Cerebellar cortex (tissue), 1 donor: ENCODE data around the gene MYL2.
"Not testable (repeated sequence)": the region's sequence is repeated elsewhere in the genome, so short reads cannot be mapped to it uniquely, and the experiment has no call there.

Source experiments
- DNase-seq: peaks from one replicate; pipeline ENCODE4 v3.0.0-alpha.2; 2015; ENCODE audit warnings: low spot score

Gene MYL2, protein sequence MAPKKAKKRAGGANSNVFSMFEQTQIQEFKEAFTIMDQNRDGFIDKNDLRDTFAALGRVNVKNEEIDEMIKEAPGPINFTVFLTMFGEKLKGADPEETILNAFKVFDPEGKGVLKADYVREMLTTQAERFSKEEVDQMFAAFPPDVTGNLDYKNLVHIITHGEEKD

DNA sequence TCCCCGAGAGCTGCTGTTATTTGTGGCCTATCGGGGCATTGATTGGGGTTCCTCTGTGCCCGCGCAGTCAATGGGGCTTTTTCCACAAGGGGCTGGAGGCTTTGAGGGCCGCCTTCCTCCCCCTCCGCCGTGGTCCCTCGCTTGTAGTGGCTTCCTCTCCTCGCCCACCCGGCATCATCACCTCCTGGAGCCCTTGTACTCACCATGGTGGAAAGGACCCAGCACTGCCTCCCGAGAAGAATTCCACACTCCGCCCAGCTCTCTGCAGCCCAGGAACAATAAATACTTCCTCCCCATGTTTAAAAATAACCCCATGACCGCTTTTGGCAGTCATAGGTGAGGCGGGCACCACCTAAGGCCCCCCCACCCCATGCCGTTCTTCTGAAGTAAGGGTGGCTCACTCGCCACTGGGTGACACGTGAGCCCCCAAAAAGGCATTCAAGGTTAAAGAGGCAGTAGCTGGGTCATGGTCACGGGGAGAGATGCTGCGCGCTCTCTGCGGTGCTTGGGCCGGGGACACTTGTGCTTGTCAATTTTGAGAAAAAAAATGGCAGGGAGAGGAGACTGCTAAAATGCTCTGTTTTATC is at the start of gene MYL2:
TSS of gene MYL2 (minus strand) at position 256 of the 587 bp plus-strand sequence. CDS start at position 206, 50 bp downstream.
- DNase-seq = no peak

DNA sequence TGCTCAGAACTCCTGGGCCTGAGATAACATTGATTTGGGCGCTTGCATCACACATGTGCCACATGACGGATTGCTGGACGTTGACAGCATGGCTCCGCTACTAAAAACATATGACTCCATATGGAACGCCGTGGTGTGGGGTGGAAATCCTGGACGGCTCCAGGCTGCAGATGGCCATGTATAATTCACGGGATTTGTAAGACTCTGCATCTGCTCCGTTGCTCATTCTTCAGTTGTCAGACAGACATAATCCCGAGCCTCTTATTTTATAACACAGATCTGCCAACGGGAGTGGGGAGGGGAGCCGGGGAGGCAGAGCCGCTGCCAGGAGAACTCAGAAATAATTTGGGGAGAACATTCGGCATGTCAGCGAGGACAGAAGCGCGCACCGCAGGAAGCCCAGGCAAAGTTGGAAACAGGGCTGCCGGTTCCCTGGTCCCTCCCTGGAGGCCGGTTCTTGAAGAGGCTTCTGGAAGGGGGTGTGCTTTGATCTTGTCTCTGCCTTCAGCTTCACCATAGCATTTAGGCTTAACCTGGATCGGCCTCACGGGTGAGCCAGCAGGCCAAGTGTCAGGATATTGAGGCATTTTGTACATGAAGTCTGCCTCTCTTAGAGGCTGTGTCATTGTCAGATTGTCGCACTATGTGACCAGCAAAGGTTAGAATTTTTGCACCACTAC is 45.8 kb upstream of the MYL2 start:
- peak; percentile 78 for DNase-seq

DNA sequence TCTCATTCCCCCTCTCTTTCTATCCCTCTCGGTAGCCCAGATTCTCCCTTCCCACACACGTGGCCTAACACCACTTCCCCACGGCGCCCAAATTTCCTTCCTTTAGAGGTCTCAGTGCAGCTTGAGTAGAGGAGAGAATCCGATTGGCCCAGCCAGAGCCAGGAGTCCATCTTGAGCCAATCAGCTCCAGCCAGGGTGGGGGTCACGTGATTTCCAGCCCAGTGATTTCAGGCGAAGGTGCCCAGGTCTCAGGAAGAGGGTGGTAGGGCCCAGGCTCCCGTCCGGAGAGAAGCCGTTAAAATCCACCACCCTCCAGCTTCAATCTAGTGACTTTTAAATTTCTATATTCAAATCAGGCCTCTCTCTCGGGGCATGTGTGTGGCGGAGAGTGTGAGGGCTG is 45.2 kb upstream of the MYL2 start:
- peak; percentile 35 for DNase-seq

DNA sequence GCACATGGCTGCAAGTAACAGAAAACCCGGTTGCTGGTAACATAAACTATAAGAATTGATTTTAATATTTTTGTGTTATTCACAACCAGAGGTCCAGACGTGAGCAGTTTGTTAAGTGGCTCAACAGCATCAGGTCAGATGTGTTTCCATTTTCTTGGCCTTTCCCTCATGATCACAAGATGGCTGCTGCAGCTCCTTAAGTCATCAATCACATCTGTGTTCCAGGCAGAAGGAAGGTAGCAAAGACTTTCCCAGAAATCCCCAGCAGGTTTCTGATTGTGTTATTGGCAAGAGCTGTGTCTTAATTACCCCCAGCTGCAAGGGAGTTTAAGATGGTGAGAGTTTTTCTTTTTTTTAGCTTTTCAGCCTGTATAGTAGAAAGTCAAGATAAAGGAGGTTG is 40.4 kb upstream of the MYL2 start:
- no peak for DNase-seq

DNA sequence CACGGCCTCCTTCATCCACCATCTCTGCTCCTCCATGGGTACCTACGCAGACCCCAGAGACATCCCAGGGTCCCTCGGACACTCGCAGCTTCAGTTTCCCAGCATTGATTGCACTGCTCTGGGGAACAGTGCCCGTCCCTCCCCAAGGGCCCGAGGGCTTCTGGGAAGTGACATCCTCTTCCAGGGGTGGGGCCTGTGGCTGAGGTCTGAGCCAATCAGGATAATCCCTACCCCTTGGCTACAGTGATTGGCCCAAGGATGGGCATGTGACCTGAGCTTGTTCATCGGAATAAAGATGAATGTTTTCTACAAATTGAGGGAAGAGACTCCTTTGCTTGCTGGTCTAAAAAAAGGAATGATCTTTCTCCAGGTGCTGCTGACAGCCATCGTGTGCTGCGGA is 37.3 kb upstream of the MYL2 start:
- no peak for DNase-seq

DNA sequence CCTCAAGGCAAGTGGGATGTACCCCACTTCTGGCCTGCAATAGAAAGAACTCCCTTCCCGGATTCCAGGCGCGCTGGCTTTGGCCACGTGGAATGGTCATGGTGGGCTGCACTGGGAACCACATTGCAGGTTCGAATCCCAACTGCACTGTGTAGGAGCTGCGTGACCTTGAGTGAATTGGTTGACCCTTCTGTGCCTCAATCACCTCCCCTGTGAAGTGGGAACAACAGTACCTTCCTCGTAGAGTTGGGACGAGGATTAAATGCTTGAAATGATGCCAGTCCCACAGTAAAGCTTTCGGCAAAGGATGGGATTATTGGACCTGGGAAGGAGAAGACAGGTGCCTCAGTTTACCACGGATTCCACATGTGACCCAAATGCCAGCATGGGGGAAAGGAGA is 36.8 kb upstream of the MYL2 start:
- DNase-seq = no peak

DNA sequence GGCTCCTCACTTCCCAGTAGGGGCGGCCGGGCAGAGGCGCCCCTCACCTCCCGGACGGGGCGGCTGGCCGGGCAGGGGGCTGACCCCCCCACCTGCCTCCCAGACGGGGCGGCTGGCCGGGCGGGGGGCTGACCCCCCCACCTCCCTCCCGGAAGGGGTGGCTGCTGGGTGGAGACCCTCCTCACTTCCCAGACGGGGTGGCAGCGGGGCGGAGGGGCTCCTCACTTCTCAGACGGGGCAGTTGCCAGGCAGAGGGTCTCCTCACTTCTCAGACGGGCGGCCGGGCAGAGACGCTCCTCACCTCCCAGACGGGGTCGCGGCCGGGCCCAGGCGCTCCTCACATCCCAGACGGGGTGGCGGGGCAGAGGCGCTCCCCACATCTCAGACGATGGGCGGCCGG is 30.5 kb upstream of the MYL2 start:
- DNase-seq = not testable (repeated sequence)

DNA sequence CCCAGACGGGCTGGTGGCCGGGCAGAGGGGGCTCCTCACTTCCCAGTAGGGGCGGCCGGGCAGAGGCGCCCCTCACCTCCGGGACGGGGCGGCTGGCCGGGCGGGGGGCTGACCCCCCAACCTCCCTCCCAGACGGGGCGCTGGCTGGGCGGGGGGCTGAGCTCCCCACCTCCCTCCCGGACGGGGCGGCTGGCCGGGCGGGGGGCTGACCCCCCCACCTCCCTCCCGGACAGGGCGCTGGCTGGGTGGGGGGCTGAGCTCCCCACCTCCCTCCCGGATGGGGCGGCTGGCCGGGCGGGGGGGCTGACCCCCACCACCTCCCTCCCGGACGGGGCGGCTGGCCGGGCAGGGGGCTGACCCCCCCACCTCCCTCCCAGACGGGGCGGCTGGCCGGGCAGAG is 30.1 kb upstream of the MYL2 start:
- DNase-seq = not testable (repeated sequence)

DNA sequence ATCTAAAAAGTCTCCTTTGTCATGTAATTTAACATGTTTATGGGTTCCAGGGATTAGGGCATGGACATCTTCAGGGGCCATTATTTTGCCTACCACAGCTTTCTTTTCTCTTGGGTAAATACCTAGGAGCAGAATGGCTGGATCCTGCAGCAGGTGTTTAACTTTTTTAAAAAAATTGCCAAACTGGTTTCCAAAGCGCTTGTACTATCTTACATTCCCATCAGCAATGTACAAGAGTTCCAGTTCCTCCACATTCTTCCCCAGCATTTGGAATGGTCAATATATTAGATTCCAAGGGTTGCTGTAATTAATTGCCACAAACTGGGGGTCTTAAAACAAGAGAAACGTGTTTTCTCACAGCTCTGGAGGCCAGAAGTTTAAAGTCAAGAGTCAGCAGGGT is 27.7 kb upstream of the MYL2 start:
- DNase-seq = no peak

DNA sequence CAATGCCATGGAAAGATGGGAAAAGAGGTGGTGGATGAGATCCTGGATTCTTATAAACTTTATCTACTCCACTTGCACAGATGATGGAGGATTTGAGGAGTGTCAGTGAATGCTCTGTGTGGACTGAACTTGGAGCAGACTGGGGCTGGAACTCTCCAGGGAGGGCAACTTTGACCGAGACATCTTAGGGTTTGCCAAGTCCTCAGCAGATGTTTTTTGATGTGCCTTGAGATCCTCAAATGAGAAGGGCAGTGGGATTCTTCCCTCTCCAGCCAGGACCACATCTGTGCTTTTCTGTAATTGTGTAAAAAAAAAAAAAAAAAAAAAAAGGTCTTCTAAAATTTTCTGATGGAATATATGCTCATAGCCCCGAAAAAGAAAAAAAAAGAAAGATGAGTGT is 23.0 kb upstream of the MYL2 start:
- no peak for DNase-seq

DNA sequence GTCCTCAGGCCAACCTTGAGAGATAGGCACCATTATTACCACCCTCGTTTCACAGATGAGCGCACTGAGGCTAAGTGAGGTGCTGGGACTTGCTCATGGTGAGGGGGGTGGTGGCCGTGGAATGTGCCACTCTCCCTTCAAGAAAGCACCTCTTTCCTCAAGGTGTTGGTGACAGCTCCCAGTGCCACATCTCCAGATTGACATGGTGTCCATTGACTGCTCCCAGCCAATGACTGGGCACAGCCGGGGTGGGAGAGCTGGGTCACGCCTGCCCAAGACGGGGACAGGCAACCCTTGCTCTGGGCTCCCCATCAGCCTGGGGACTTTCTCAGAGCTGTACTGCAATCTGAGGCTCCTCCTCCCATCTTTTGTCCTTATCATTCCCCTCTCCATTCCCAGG is 21.0 kb upstream of the MYL2 start:
- DNase-seq = no peak

DNA sequence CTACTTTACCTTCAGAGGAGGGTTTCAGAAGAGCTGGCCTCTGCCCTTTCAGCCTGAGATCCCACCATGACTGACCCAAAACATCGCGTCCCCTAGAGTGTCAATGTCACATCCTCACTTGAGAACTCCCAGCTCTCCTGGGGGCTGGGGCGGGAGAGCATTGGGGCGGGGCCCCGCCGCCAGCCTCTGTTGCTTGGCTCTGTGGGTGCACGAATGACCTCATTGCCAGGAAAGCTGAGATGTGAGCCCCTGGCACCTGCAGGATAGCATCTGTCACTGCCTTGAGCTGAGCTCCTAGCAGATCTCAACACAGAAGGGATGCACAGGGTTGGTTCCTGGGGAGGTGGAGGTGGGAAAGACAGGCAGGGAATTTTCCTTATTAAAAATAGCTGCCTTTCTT is 20.6 kb upstream of the MYL2 start:
- DNase-seq = no peak

DNA sequence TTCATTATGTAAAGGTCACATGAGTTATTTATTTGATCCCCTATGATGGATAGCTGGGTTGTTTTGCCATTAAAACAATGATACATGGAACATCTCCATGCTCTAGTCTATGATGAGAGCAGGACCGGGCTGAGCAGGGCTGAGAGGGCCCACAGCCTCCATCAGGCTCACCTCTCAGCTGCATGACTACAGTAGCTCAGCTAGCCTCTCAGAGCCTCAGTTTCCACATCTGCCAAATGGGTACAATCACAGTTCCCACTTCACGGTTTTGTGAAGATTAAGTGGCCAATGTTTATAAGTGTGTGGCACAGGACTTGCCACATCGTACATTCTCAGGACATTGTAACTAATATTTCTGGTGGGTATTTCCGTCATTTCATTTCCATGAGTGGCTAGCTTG is 19.9 kb upstream of the MYL2 start:
- no peak for DNase-seq

DNA sequence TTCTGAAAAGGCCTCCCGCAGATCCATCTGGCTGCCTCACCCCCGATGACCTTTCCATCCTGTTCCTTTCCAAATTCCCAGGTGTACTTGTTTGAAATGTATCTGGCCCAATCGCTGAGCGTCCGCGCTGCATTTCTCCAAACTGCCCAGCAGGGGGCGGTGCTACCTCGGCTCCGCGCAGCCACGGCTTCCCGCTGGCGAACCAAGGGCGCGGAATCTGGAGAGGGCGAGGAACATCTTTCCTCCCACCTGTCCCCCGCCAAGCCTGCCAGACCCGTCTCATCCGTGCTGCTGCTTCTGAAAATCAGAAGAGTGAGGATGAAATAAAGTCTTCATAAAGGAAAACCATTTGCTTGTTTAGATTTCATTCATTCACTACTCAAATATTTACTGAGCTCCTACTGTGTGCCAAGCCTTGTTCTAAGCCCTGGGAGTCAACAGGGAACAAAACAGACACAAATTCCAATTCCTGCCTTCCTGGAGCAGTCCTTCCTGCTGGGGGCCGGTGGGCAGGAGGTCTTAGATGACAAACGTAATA is 16.8 kb upstream of the MYL2 start:
- DNase-seq = peak; percentile 91

DNA sequence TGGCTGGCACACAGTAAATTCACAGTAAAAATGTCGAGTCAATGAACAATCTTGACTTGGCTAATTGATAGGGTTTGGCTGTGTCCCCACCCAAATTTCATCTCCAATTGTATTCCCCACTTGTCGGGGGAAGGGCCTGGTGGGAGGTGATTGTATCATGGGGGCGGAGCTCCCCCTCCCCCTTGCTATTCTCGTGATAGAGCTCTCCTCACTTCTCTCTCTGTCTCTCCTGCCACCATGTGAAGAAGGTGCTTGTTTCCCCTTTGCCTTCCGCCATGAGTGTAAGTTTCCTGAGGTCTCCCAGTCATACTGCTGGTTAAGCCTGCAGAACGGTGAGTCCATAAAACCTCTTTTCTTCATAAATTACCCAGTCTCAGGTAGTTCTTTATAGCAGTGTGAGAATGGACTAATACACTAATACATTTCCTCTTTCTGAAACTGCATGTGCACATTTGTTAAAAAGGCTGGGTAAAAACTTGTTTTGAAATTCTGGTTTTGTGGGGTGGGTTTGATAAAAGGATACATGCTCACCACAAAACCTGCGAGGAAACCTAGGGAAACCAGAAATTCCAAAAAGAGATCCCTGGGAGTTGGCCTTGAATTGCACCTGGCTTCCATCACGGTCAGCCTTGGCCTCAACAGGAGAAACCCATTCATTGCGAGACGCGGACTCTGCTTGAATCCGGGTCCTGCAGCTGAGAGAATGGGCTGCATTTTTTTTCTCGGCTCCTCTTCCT is 16.2 kb upstream of the MYL2 start:
- DNase-seq = no peak

DNA sequence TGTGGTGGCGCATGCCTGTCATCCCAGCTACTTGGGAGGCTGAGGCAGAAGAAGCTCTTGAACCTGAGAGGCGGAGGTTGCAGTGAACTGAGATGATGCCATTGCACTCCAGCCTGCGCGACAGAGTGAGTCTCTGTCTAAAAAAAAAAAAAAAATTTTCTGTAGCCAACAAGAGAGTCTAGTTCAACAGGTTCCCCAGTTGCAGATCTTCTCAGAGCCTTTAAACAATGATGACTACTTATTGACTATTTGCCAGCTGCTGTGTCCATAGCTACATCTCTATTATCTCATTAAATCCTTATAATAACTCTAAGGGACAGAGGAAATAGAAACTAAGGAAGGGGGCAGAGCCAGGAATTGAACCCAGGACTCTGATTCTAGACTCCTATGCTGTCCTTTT is 15.2 kb upstream of the MYL2 start:
- no peak for DNase-seq

DNA sequence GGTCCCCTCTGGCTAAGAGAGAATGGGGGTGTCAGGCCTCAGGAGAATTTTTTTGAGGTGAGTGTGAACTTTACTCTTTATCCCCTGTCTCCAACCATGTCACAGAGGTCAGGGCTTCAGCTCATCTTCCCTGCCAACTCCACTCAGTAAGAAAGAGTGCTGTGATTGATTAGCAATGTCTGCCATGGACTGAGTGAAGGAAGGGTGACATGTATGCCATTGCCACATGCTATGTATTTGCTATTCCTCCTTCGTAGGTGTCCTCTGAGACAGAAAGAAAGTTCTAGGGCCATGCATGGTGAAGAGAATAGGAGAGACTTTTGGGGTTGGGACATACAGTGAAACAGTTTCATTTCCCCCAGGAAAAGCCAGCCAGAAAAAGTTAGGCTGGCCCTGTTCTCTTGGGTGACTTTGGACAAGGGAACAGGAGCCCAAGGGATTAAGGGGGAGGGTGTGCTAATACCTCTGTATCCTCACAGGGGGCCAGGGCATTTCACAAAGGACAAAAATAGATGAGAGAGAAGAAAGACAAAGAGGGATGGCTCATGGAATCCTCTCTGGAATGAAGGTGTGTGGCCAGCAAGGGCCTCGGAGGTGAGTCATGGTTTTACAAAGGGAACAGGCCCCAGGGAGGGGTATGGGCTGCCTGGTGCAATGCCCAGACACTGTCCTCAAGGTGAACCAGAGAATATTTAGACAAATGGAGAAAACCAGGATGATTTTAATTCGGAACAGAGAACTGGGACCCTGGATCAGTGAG is 13.9 kb upstream of the MYL2 start:
- DNase-seq = no peak

DNA sequence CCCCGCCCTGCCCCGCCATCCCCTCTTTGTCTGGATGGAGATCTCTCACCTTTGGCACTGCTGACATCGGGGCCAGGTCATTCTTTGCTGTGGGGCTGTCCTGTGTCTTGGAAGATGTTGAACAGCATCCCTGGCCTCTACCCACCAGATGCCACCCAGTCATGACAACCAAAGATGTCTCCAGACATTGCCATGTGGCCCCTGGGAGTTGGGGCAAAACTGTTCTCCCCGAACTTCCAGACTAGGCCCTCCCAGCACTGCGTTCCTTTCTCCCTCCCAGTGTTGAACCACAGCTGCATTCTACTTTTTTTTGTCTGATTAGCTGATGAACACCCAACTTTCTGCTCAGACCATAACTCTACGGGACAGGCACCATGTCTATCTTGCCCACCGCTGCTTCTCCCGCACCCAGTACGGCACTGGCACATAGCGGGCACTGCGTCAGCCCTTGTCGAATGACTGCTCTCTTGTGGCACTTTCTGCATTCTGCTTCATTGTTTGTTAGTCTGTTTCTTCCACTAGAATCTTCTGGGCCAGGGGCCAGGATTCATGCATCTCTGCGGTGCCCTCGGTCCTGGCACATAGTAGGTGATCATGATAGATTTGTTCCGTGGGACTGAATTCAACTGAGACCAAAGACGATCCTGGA is 13.1 kb upstream of the MYL2 start:
- DNase-seq = no peak

DNA sequence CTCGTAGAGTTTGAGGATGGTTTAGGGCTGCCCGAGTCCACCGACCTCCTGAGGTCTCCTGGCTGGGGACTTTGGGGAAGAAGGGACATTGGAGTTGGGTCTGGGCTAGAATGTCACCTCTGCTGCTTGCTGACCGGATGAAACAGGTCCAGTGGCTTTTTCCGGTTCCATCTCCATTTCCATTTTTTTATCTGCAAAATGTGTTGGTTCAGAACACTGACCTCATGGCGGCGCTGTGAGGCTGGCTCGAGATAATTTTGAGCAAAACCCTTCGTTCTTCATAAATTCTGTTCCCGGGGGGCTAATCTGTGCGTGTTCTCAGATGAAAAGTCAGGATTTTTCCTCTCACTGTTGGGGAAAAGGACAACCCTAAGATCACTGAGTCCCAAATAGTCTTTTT is 11.7 kb upstream of the MYL2 start:
- DNase-seq = no peak

DNA sequence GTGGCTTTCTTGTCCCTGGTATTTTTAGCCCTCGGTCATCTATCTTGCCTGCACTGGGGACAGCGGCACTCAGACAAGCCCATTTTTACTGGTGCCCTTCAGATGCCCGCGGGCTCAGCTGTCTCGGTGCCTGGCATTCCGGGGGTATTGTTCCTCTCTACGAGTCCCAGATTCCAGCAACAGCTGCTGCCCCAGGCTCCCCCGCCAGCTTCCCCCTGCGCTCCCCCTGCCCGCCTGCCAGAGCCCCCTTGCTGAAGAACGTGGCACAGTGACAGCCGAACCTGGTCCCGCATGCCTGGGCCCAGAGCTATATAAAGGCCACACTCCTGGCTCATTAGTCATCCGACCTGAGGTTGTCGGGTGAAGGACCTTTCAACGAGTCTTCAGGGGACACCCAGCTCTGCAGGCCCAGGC is 10.9 kb upstream of the MYL2 start:
- no peak for DNase-seq
